PC-3 (cell line): Measurements from ENCODE around the gene KRTAP4-4. TPM values are rescaled to one million over a fixed set of nuclear protein-coding genes. Genes with fewer than 3 reads are reported as not detected.

ENCODE experiments used
- ATAC-seq: fragments of 200-7000 bp; cut with Tn5 transposase; 2 replicates; pipeline ENCODE4 v1.9.1; 2020; ENCODE audit warnings: mild to moderate bottlenecking, moderate library complexity
- BruUV-seq: library from RNA; stranded (reverse); fragments of 400-500 nt; replicated peaks from 2 replicates; lab custom pipeline; 2021; lab: Mats Ljungman, UMichigan
- CTCF ChIA-PET: fragments of 300-600 bp; sonication (Branson Sonifier 250); formaldehyde crosslinking; loops from one replicate; lab custom pipeline; 2022; ENCODE audit warnings: antibody characterized with exemption; lab: Charles Lee
- POLR2A ChIA-PET: fragments of 300-600 bp; sonication (Branson Sonifier 250); formaldehyde crosslinking; loops from one replicate; lab custom pipeline; 2022; ENCODE audit warnings: antibody characterized with exemption; ENCODE audit not compliant: unreplicated experiment; lab: Charles Lee
- DNase-seq: peaks from one replicate; pipeline ENCODE4 v3.0.0-alpha.2; 2015
- H2AFZ ChIP-seq: fragments of 300-600 bp; sonication (generic); 2 replicates; pipeline ENCODE4 v1.6.0; 2016; ENCODE audit warnings: antibody characterized with exemption, low read length
- H3F3A ChIP-seq: fragments of 300-600 bp; sonication (generic); one replicate; pipeline ENCODE4 v1.6.0; 2017; ENCODE audit warnings: antibody characterized with exemption, low read length, control low read depth, mild to moderate bottlenecking; ENCODE audit not compliant: unreplicated experiment
- H3K27ac ChIP-seq: fragments of 300-600 bp; sonication (generic); 2 replicates; pipeline ENCODE4 v1.5.1; 2016; ENCODE audit warnings: mild to moderate bottlenecking, low read length
- H3K27me3 ChIP-seq: fragments of 300-600 bp; sonication (generic); 2 replicates; pipeline ENCODE4 v1.6.1; 2016; ENCODE audit warnings: low read length, mixed read lengths
- H3K36me3 ChIP-seq: fragments of 300-600 bp; sonication (generic); 2 replicates; pipeline ENCODE4 v1.6.1; 2016; ENCODE audit warnings: low read depth, mixed run types, low read length, mixed read lengths
- H3K4me1 ChIP-seq: fragments of 300-600 bp; sonication (generic); 2 replicates; pipeline ENCODE4 v1.5.1; 2016; ENCODE audit warnings: low read length; ENCODE audit not compliant: insufficient read depth
- H3K4me2 ChIP-seq: fragments of 300-600 bp; sonication (generic); 2 replicates; pipeline ENCODE4 v1.6.0; 2016; ENCODE audit warnings: low read length
- H3K4me3 ChIP-seq: fragments of 300-600 bp; sonication (generic); 2 replicates; pipeline ENCODE4 v1.5.1; 2016; ENCODE audit warnings: mild to moderate bottlenecking, low read length, mixed read lengths
- H3K79me2 ChIP-seq: fragments of 300-600 bp; sonication (generic); 2 replicates; pipeline ENCODE4 v1.6.1; 2017; ENCODE audit warnings: low read length, mixed read lengths
- H3K9ac ChIP-seq: fragments of 300-600 bp; sonication (generic); 2 replicates; pipeline ENCODE4 v1.6.0; 2016; ENCODE audit warnings: mild to moderate bottlenecking, low read length
- H3K9me2 ChIP-seq: fragments of 300-600 bp; sonication (generic); replicated peaks from 2 replicates; pipeline ENCODE4 v1.6.1; 2016; ENCODE audit warnings: mixed run types, low read length, mixed read lengths
- H3K9me3 ChIP-seq: fragments of 300-600 bp; sonication (generic); 2 replicates; pipeline ENCODE4 v1.6.1; 2016; ENCODE audit warnings: low read length, mixed read lengths
- H4K20me1 ChIP-seq: fragments of 300-600 bp; sonication (generic); 2 replicates; pipeline ENCODE4 v1.6.1; 2016; ENCODE audit warnings: low read length, mixed read lengths
- EZH2 ChIP-seq: fragments of 300-600 bp; sonication (generic); IDR thresholded peaks from one replicate; pipeline ENCODE4 v1.6.1; 2017; ENCODE audit warnings: antibody characterized with exemption, mild to moderate bottlenecking, low read length; ENCODE audit not compliant: unreplicated experiment
- EZH2phosphoT487 ChIP-seq: fragments of 300-600 bp; sonication (generic); IDR thresholded peaks from 2 replicates; pipeline ENCODE4 v1.6.1; 2018; ENCODE audit warnings: mild to moderate bottlenecking, antibody characterized with exemption, low read length, borderline replicate concordance
- intact Hi-C: fragments of 100-400 bp; cut with micrococcal nuclease; formaldehyde crosslinking; loops from 2 replicates; pipeline ENCODE4 v1.9.0; 2023
- total RNA-seq: library from RNA; depleted of rRNA; stranded (reverse); fragments of >200 nt; gene quantifications from 2 replicates; pipeline ENCODE4 v1.2.3, GENCODE V29; 2014
- TF ChIP-seq, protein P1 (sequence below): fragments of 300-600 bp; sonication (generic); conservative IDR thresholded peaks from 2 replicates; pipeline ENCODE4 v1.5.1; 2017; ENCODE audit warnings: antibody characterized with exemption, low read depth, mild to moderate bottlenecking, low read length

KRTAP4-4 gene
- total RNA-seq, 1 experiment from 2014 or later, result not detected

DNA sequence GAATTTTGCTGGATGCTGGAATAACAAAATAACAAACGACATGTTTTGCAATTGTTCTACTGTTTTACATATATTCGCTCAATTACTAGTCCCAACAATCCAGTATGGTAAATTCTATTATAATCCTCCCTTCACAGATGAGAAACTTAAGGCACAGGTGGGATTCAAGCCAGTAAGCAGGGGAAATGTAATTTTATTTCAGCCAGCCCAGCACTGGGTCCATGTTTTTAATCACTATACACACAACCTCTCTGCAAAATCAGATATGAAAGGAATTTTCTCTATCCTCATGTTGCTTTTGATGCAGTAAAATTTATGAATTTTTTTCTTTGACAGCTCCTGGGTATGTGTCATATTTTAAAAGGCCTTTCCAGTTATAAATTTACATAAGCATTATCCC is 15.3 kb downstream of the KRTAP4-4 start:
- Histone ChIP-seq H3K9me3 (peaks cover 6% of the 10 kb centered on the region; the same call in 1 of the 2 replicates), H4K20me1 (no peaks in the 10 kb centered on the region), H3F3A (no peaks in the 10 kb centered on the region), H3K9me2 (no peaks in the 10 kb centered on the region), H3K79me2 (no peaks in the 10 kb centered on the region), H3K9ac (no peak overlapping the region), H3K4me1 (peaks cover 12% of the 10 kb centered on the region; the same call in 1 of the 2 replicates), H3K27ac (no peak overlapping the region), H2AFZ (no peak overlapping the region), H3K36me3 (peaks cover 3% of the 10 kb centered on the region; the same call in 1 of the 2 replicates), H3K4me2 (no peak overlapping the region), H3K4me3 (no peak overlapping the region), H3K27me3 (no peaks in the 10 kb centered on the region)
- ATAC-seq (no peak), DNase-seq (no peak)
- intact Hi-C loops, result no loop called here
- TF ChIP-seq EZH2phosphoT487 (no peak), EZH2 (no peak)
- TF ChIP-seq, protein P1, sequence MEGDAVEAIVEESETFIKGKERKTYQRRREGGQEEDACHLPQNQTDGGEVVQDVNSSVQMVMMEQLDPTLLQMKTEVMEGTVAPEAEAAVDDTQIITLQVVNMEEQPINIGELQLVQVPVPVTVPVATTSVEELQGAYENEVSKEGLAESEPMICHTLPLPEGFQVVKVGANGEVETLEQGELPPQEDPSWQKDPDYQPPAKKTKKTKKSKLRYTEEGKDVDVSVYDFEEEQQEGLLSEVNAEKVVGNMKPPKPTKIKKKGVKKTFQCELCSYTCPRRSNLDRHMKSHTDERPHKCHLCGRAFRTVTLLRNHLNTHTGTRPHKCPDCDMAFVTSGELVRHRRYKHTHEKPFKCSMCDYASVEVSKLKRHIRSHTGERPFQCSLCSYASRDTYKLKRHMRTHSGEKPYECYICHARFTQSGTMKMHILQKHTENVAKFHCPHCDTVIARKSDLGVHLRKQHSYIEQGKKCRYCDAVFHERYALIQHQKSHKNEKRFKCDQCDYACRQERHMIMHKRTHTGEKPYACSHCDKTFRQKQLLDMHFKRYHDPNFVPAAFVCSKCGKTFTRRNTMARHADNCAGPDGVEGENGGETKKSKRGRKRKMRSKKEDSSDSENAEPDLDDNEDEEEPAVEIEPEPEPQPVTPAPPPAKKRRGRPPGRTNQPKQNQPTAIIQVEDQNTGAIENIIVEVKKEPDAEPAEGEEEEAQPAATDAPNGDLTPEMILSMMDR, result no peak
- CTCF ChIA-PET, result no interaction called here
- no TSS peak for BruUV-seq
- POLR2A ChIA-PET, result no interaction called here

DNA sequence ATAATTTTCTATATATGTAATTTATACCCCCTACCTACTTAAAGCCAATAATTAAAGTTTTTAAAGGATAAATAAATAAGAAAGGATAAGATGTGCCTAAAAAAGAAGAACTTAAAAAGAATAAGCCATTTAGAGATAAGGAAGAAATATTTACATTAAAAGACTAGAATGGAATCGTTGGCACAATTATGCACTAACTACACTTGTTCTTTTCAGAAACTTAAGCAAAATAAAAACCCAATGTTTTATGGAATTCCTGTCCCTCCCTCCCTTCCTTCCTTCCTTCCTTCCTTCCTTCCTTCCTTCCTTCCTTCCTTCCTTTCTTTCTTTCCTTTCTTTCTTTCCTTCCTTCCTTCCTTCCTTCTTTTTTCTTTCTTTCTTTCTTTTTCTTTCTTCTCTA is 15.7 kb downstream of the KRTAP4-4 start:
- no peaks in the 10 kb centered on the region for H3F3A ChIP-seq
- ATAC-seq (no peak), DNase-seq (no peak)
- TF ChIP-seq EZH2 (no peak), EZH2phosphoT487 (no peak)
- TF ChIP-seq, protein P1, result no peak
- peaks cover 3% of the 10 kb centered on the region; the same call in 1 of the 2 replicates for H3K36me3 ChIP-seq
- no peaks in the 10 kb centered on the region for H3K27me3 ChIP-seq
- H2AFZ ChIP-seq, result no peak overlapping the region
- H3K4me2 ChIP-seq, result no peak overlapping the region
- H3K9me2 ChIP-seq, result no peaks in the 10 kb centered on the region
- H3K79me2 ChIP-seq, result no peaks in the 10 kb centered on the region
- BruUV-seq, result no TSS peak
- ChIA-PET POLR2A (no interaction called here), CTCF (no interaction called here)
- no peak overlapping the region for H3K4me3 ChIP-seq
- no peaks in the 10 kb centered on the region for H4K20me1 ChIP-seq
- peaks cover 14% of the 10 kb centered on the region; the same call in 1 of the 2 replicates for H3K4me1 ChIP-seq
- no peak overlapping the region for H3K9ac ChIP-seq
- intact Hi-C loops, result no loop called here
- peaks cover 6% of the 10 kb centered on the region; the same call in 1 of the 2 replicates for H3K9me3 ChIP-seq
- no peak overlapping the region for H3K27ac ChIP-seq

DNA sequence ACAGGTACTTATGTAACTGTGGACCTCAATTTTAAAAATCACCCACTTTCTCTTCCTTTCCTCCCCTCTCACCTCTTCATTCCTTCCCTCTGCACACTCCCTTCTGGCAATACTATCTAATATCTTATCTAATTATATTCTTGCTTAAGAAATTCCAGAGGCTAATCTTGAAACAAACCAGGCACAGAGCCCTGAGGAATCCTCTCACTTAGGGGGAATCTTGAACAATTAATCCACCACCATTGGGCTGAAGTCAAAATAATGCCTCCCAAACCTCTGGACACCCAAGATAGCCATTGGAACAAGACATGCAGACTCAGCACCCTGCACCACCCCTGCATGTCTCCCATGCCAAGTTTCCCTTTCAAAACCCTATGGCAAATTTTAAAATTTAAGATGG is 19.2 kb downstream of the KRTAP4-4 start:
- no peak for TF ChIP-seq EZH2phosphoT487
- TF ChIP-seq EZH2, result no peak
- TF ChIP-seq, protein P1, result no peak
- peaks cover 6% of the 10 kb centered on the region; the same call in 1 of the 2 replicates for H3K9me3 ChIP-seq
- ATAC-seq (no peak), DNase-seq (no peak)
- H3K9me2 ChIP-seq, result no peaks in the 10 kb centered on the region
- H3K9ac ChIP-seq, result no peak overlapping the region
- peaks cover 3% of the 10 kb centered on the region; the same call in 1 of the 2 replicates for H3K36me3 ChIP-seq
- H3K79me2 ChIP-seq, result no peaks in the 10 kb centered on the region
- BruUV-seq, result no TSS peak
- H3F3A ChIP-seq, result no peaks in the 10 kb centered on the region
- ChIA-PET CTCF (no interaction called here), POLR2A (interaction anchor here (0.5 kb wide), 2 partner anchors 224 to 833 kb away, joined by 3 to 6 read pairs; no protein-coding TSS in a partner anchor)
- intact Hi-C loops, result no loop called here
- peak overlapping the region; percentile 64 for H3K27ac ChIP-seq
- no peaks in the 10 kb centered on the region for H4K20me1 ChIP-seq
- H3K4me1 ChIP-seq, result peaks cover 14% of the 10 kb centered on the region; the same call in 1 of the 2 replicates
- H3K27me3 ChIP-seq, result no peaks in the 10 kb centered on the region
- no peak overlapping the region for H2AFZ ChIP-seq
- H3K4me3 ChIP-seq, result no peak overlapping the region
- H3K4me2 ChIP-seq, result no peak overlapping the region
